K562 (cell line): Measurements from ENCODE around the gene ATP5MG. TPM values are rescaled to one million over a fixed set of nuclear protein-coding genes. Genes with fewer than 3 reads are reported as not detected.

Experiments used
- ASH1L ChIP-seq: fragments of 450-650 bp; IDR thresholded peaks from 2 replicates; pipeline ENCODE4 v1.6.1; 2018; ENCODE audit warnings: borderline replicate concordance, mild to moderate bottlenecking, low read depth; ENCODE audit not compliant: partially characterized antibody
- CTBP1 ChIP-seq: fragments of 450-650 bp; IDR thresholded peaks from 2 replicates; pipeline ENCODE4 v1.6.1; 2016; ENCODE audit warnings: borderline replicate concordance
- CXXC5 ChIP-seq: fragments of 250-450 bp; sonication (Bioruptor Pico); IDR thresholded peaks from 2 replicates; pipeline ENCODE4 v1.8.0; 2022; ENCODE audit warnings: inconsistent platforms, mild to moderate bottlenecking, moderate library complexity
- E2F3 ChIP-seq: fragments of 250-450 bp; sonication (Bioruptor Pico); IDR thresholded peaks from 2 replicates; pipeline ENCODE4 v1.4.0; 2020; ENCODE audit warnings: mild to moderate bottlenecking
- EHMT2 ChIP-seq: fragments of 450-650 bp; IDR thresholded peaks from 2 replicates; pipeline ENCODE4 v1.6.1; 2018; ENCODE audit warnings: antibody characterized with exemption
- HNRNPUL1 ChIP-seq: fragments of 200-400 bp; formaldehyde crosslinking; IDR thresholded peaks from 2 replicates; pipeline ENCODE4 v1.6.1; 2017; ENCODE audit warnings: low read length
- MTA3 ChIP-seq: fragments of 450-650 bp; formaldehyde crosslinking; IDR thresholded peaks from 2 replicates; pipeline ENCODE4 v1.6.1; 2017; ENCODE audit warnings: mild to moderate bottlenecking, borderline replicate concordance
- SMARCE1 ChIP-seq: fragments of 450-650 bp; IDR thresholded peaks from 2 replicates; pipeline ENCODE4 v1.7.1; 2016; ENCODE audit warnings: mild to moderate bottlenecking
- ZNF12 ChIP-seq: sonication (generic); formaldehyde crosslinking; IDR thresholded peaks from 2 replicates; pipeline ENCODE4 v1.4.0; 2020; ENCODE audit warnings: mild to moderate bottlenecking, missing genetic modification reagents
- ZNF263 ChIP-seq: sonication (generic); formaldehyde crosslinking; IDR thresholded peaks from 2 replicates; pipeline ENCODE4 v1.8.0; 2022; ENCODE audit warnings: mild to moderate bottlenecking, missing genetic modification reagents, borderline replicate concordance
- polyA plus RNA-seq, 8 experiments: library from polyadenylated mRNA; depleted of rRNA in 4 of 8; stranded (reverse) in 5 of 8; unstranded in 3 of 8; fragments of >200 nt; fragmentation: Nextera tagmentation in 2 of 8; fragmentation: Illumina TruSeq in 1 of 8; extraction: Ambion mirVana in 2 of 8; extraction: Trizol in 1 of 8; gene quantifications; 2 replicates each; pipeline versions ENCODE4 v1.2.1 to v1.2.3, GENCODE V29; 2011 to 2014; ENCODE audit warnings: inconsistent platforms in 1 of 8, missing spikeins in 1 of 8
- total RNA-seq, 7 experiments: library from RNA; depleted of rRNA in 6 of 7; stranded (reverse); fragments of >200 nt in 6 of 7; fragmentation: Illumina TruSeq in 2 of 7; extraction: Trizol in 2 of 7; gene quantifications; 2 replicates each; pipeline versions ENCODE4 v1.2.1 to v1.2.3, GENCODE V29; 2011 to 2021; ENCODE audit warnings: low replicate concordance in 1 of 7
- TF ChIP-seq, protein P1 (sequence below): sonication (generic); formaldehyde crosslinking; IDR thresholded peaks from 2 replicates; pipeline ENCODE4 v1.9.0; 2022; ENCODE audit warnings: mild to moderate bottlenecking, missing genetic modification reagents
- TF ChIP-seq, protein P2 (sequence below), 2 experiments: fragments of 150-350 bp in 1 of 2; IDR thresholded peaks; 2 replicates each; pipeline ENCODE4 v1.6.1; 2012 to 2016; ENCODE audit warnings: low read depth in 2 of 2, low read length in 2 of 2, mild to moderate bottlenecking in 1 of 2, moderate library complexity in 1 of 2
- TF ChIP-seq, protein P3 (sequence below): conservative IDR thresholded peaks from 2 replicates; pipeline ENCODE4 v1.6.1; 2011; ENCODE audit warnings: low read depth, mild to moderate bottlenecking, low read length; ENCODE audit not compliant: control insufficient read depth
- TF ChIP-seq, protein P4 (sequence below): sonication (generic); formaldehyde crosslinking; IDR thresholded peaks from 2 replicates; pipeline ENCODE4 v1.8.0; 2022; ENCODE audit warnings: mild to moderate bottlenecking, low read depth, missing genetic modification reagents
- TF ChIP-seq, protein P5 (sequence below): IDR thresholded peaks from 3 replicates; pipeline ENCODE4 v1.6.1; 2011; ENCODE audit warnings: borderline replicate concordance, mild to moderate bottlenecking, moderate library complexity; ENCODE audit not compliant: insufficient read length; ENCODE audit errors: extremely low read depth
- TF ChIP-seq, protein P6 (sequence below): sonication (generic); formaldehyde crosslinking; IDR thresholded peaks from 2 replicates; pipeline ENCODE4 v1.5.0; 2020; ENCODE audit warnings: missing genetic modification reagents

Gene ATP5MG
- total and polyA plus RNA-seq, 9 of the 15 experiments (the other 6 are each of a cell fraction or from before 2014, with no cell fraction given): 301 to 2,138 (median 434) TPM

DNA sequence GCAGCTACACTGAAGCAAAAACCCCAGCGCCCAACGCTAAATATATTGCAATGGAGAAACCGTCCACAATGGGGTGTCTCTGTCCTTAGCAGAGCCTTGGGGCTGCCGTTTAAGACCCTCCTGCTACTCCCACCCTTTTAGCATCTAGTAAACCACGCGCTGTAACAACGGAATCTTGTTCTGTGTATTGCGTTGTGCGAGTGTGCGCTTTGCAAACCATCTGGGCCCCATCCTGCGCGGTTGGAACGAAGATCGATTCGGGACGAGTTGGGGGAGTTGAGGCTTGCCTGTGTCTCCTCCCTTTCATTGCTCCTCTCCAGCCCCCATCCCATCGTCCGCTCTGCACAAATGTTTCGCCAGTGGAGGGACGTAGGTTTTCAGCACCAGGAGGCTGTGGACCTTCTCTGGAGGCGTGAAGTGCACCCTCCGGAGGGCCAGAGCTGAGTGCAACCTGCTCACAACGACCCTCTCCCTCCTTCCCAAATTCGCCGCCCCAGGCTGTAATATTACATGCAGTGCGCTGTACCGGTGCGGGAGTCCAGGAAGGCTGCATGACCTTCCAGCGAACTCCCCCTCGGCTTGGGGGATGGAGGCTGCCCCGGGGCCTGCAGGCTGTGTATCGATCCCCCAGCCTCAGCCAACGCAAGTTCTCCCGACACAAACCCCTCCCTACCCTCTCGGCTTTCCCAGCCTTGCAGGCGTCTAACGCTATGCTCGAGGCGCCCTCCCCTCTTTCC lies 33.3 kb downstream of the ATP5MG start (continued):
- TF ChIP-seq, protein P1, sequence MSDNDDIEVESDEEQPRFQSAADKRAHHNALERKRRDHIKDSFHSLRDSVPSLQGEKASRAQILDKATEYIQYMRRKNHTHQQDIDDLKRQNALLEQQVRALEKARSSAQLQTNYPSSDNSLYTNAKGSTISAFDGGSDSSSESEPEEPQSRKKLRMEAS (CRISPR knock-in tag): peak; percentile 49; the same call in 1 of the 2 replicates
- 0 out of 2 replicates have a peak, but pooled peaks have one; percentile 8 for TF ChIP-seq CXXC5 (CRISPR knock-in tag)
- TF ChIP-seq ASH1L: no peak
- TF ChIP-seq EHMT2: peak; percentile 94
- 0 out of 2 replicates have a peak, but pooled peaks have one; percentile 45 for TF ChIP-seq CTBP1
- TF ChIP-seq, protein P2, sequence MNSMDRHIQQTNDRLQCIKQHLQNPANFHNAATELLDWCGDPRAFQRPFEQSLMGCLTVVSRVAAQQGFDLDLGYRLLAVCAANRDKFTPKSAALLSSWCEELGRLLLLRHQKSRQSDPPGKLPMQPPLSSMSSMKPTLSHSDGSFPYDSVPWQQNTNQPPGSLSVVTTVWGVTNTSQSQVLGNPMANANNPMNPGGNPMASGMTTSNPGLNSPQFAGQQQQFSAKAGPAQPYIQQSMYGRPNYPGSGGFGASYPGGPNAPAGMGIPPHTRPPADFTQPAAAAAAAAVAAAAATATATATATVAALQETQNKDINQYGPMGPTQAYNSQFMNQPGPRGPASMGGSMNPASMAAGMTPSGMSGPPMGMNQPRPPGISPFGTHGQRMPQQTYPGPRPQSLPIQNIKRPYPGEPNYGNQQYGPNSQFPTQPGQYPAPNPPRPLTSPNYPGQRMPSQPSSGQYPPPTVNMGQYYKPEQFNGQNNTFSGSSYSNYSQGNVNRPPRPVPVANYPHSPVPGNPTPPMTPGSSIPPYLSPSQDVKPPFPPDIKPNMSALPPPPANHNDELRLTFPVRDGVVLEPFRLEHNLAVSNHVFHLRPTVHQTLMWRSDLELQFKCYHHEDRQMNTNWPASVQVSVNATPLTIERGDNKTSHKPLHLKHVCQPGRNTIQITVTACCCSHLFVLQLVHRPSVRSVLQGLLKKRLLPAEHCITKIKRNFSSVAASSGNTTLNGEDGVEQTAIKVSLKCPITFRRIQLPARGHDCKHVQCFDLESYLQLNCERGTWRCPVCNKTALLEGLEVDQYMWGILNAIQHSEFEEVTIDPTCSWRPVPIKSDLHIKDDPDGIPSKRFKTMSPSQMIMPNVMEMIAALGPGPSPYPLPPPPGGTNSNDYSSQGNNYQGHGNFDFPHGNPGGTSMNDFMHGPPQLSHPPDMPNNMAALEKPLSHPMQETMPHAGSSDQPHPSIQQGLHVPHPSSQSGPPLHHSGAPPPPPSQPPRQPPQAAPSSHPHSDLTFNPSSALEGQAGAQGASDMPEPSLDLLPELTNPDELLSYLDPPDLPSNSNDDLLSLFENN (IDR thresholded peaks at IDR 0.05; ENCODE audit: low read depth in 2 of 2, low read length in 2 of 2): 0 out of 4 replicates have a peak, but pooled peaks of 1 of the 2 experiments have one; percentile 4
- TF ChIP-seq ZNF263 (CRISPR knock-in tag): 0 out of 2 replicates have a peak, but pooled peaks have one; percentile 40
- no peak for TF ChIP-seq E2F3 (CRISPR knock-in tag)
- no peak for TF ChIP-seq HNRNPUL1
- TF ChIP-seq, protein P3, sequence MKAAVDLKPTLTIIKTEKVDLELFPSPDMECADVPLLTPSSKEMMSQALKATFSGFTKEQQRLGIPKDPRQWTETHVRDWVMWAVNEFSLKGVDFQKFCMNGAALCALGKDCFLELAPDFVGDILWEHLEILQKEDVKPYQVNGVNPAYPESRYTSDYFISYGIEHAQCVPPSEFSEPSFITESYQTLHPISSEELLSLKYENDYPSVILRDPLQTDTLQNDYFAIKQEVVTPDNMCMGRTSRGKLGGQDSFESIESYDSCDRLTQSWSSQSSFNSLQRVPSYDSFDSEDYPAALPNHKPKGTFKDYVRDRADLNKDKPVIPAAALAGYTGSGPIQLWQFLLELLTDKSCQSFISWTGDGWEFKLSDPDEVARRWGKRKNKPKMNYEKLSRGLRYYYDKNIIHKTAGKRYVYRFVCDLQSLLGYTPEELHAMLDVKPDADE: peak; percentile 61; the same call in 1 of the 2 replicates
- TF ChIP-seq, protein P4, sequence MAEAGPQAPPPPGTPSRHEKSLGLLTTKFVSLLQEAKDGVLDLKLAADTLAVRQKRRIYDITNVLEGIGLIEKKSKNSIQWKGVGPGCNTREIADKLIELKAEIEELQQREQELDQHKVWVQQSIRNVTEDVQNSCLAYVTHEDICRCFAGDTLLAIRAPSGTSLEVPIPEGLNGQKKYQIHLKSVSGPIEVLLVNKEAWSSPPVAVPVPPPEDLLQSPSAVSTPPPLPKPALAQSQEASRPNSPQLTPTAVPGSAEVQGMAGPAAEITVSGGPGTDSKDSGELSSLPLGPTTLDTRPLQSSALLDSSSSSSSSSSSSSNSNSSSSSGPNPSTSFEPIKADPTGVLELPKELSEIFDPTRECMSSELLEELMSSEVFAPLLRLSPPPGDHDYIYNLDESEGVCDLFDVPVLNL (CRISPR knock-in tag): 0 out of 2 replicates have a peak, but pooled peaks have one; percentile 17
- TF ChIP-seq, protein P5, sequence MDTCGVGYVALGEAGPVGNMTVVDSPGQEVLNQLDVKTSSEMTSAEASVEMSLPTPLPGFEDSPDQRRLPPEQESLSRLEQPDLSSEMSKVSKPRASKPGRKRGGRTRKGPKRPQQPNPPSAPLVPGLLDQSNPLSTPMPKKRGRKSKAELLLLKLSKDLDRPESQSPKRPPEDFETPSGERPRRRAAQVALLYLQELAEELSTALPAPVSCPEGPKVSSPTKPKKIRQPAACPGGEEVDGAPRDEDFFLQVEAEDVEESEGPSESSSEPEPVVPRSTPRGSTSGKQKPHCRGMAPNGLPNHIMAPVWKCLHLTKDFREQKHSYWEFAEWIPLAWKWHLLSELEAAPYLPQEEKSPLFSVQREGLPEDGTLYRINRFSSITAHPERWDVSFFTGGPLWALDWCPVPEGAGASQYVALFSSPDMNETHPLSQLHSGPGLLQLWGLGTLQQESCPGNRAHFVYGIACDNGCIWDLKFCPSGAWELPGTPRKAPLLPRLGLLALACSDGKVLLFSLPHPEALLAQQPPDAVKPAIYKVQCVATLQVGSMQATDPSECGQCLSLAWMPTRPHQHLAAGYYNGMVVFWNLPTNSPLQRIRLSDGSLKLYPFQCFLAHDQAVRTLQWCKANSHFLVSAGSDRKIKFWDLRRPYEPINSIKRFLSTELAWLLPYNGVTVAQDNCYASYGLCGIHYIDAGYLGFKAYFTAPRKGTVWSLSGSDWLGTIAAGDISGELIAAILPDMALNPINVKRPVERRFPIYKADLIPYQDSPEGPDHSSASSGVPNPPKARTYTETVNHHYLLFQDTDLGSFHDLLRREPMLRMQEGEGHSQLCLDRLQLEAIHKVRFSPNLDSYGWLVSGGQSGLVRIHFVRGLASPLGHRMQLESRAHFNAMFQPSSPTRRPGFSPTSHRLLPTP: no peak
- peak; percentile 29; the same call in 1 of the 2 replicates for TF ChIP-seq SMARCE1
- TF ChIP-seq ZNF12 (CRISPR knock-in tag): 0 out of 2 replicates have a peak, but pooled peaks have one; percentile 41
- TF ChIP-seq, protein P6, sequence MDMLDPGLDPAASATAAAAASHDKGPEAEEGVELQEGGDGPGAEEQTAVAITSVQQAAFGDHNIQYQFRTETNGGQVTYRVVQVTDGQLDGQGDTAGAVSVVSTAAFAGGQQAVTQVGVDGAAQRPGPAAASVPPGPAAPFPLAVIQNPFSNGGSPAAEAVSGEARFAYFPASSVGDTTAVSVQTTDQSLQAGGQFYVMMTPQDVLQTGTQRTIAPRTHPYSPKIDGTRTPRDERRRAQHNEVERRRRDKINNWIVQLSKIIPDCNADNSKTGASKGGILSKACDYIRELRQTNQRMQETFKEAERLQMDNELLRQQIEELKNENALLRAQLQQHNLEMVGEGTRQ: no peak
- peak; percentile 22; the same call in 1 of the 2 replicates for TF ChIP-seq MTA3
